Parathyroid adenoma (tissue), 2 donors: Measurements from ENCODE around the gene ATP11B.

Experiments used
- H2AFZ ChIP-seq: fragments of 300-600 bp; sonication (generic); one replicate; pipeline ENCODE4 v1.7.0; 2017; ENCODE audit warnings: antibody characterized with exemption, mild to moderate bottlenecking
- H3K27ac ChIP-seq: fragments of 300-600 bp; sonication (generic); one replicate; pipeline ENCODE4 v1.7.0; 2017
- H3K27me3 ChIP-seq: fragments of 300-600 bp; sonication (generic); one replicate; pipeline ENCODE4 v1.7.0; 2017; ENCODE audit warnings: low read length; ENCODE audit not compliant: control insufficient read depth, insufficient read depth
- H3K36me3 ChIP-seq: fragments of 300-600 bp; sonication (generic); one replicate; pipeline ENCODE4 v1.7.0; 2017; ENCODE audit warnings: low read length; ENCODE audit not compliant: control insufficient read depth, insufficient read depth
- H3K4me1 ChIP-seq: fragments of 300-600 bp; sonication (generic); one replicate; pipeline ENCODE4 v1.7.0; 2017; ENCODE audit warnings: control low read depth
- H3K4me2 ChIP-seq: fragments of 300-600 bp; sonication (generic); one replicate; pipeline ENCODE4 v1.7.0; 2017; ENCODE audit warnings: low read length
- H3K4me3 ChIP-seq: fragments of 300-600 bp; sonication (generic); one replicate; pipeline ENCODE4 v1.7.0; 2017; ENCODE audit warnings: low read depth, low read length
- H3K79me2 ChIP-seq: fragments of 300-600 bp; sonication (generic); one replicate; pipeline ENCODE4 v1.7.0; 2017; ENCODE audit warnings: control low read depth
- H3K9ac ChIP-seq: fragments of 300-600 bp; sonication (generic); one replicate; pipeline ENCODE4 v1.7.0; 2017; ENCODE audit warnings: mild to moderate bottlenecking
- H3K9me3 ChIP-seq: fragments of 300-600 bp; sonication (generic); one replicate; pipeline ENCODE4 v1.7.0; 2017; ENCODE audit warnings: low read length; ENCODE audit not compliant: control insufficient read depth
- TF ChIP-seq, protein P1 (sequence below): fragments of 300-600 bp; sonication (generic); IDR thresholded peaks from one replicate; pipeline ENCODE4 v1.7.0; 2017; ENCODE audit warnings: antibody characterized with exemption, mild to moderate bottlenecking
- donor health status: primary hyperparathyroidism.

The ATP11B gene

DNA sequence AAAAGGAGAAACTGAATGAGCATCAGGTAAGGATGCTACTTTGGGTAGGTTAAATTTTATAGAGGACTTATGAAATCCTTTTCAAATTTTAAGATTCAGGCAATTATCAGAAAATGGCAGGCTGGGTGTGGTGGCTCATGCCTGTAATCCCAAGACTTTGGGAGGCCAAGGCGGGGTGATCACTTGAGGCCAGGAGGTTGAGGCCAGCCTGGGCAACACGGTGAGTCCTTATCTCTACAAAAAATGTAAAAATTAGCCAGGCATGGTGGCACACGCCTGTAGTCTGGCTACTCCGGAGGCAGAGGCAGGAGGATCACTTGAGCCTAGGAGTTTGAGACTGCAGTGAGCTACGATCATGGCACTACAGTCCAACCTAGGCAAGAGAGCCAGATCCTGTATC lies 163.9 kb downstream of the ATP11B start:
- H3K4me3 ChIP-seq = no peak overlapping the region
- no peak overlapping the region for H3K27ac ChIP-seq
- TF ChIP-seq, protein P1, sequence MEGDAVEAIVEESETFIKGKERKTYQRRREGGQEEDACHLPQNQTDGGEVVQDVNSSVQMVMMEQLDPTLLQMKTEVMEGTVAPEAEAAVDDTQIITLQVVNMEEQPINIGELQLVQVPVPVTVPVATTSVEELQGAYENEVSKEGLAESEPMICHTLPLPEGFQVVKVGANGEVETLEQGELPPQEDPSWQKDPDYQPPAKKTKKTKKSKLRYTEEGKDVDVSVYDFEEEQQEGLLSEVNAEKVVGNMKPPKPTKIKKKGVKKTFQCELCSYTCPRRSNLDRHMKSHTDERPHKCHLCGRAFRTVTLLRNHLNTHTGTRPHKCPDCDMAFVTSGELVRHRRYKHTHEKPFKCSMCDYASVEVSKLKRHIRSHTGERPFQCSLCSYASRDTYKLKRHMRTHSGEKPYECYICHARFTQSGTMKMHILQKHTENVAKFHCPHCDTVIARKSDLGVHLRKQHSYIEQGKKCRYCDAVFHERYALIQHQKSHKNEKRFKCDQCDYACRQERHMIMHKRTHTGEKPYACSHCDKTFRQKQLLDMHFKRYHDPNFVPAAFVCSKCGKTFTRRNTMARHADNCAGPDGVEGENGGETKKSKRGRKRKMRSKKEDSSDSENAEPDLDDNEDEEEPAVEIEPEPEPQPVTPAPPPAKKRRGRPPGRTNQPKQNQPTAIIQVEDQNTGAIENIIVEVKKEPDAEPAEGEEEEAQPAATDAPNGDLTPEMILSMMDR = no peak
- no peak overlapping the region for H3K9ac ChIP-seq
- no peaks in the 10 kb centered on the region for H3K27me3 ChIP-seq
- no peak overlapping the region for H3K4me2 ChIP-seq
- no peak overlapping the region for H2AFZ ChIP-seq
- H3K36me3 ChIP-seq = no peaks in the 10 kb centered on the region
- no peaks in the 10 kb centered on the region for H3K4me1 ChIP-seq
- no peaks in the 10 kb centered on the region for H3K79me2 ChIP-seq
- no peaks in the 10 kb centered on the region for H3K9me3 ChIP-seq

DNA sequence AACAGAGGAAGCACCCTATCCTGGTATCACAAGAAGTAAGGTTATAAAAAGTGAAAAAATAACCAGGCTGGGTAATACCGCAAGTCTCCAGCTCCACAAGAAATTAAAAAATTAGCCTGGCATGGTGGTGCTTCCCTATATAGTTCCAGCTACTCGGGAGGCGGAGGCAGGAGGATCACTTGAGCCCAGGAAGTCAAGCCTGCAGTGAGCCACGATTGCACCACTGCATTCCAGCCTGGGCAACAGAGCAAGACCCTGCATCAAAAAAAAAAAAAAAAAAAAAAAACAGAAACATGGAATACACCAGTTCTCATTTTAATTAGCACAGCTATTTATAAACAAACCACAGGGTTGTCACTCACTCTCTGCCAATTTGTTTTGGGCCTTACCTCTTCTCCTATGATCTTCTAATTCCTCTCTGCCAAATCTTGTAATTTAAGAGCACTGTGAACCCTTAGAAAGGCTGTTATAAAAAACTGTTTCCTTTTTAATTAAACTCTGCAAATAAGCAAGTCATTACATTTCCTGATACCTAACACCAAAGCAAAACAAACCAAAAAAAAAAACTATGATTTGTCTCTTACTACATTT lies 164.5 kb downstream of the ATP11B start:
- H3K4me3 ChIP-seq = no peak overlapping the region
- H3K27me3 ChIP-seq = no peaks in the 10 kb centered on the region
- no peaks in the 10 kb centered on the region for H3K9me3 ChIP-seq
- TF ChIP-seq, protein P1 = no peak
- no peak overlapping the region for H3K4me2 ChIP-seq
- H3K27ac ChIP-seq = no peak overlapping the region
- H3K9ac ChIP-seq = no peak overlapping the region
- H3K79me2 ChIP-seq = no peaks in the 10 kb centered on the region
- H2AFZ ChIP-seq = no peak overlapping the region
- no peaks in the 10 kb centered on the region for H3K36me3 ChIP-seq
- H3K4me1 ChIP-seq = no peaks in the 10 kb centered on the region

DNA sequence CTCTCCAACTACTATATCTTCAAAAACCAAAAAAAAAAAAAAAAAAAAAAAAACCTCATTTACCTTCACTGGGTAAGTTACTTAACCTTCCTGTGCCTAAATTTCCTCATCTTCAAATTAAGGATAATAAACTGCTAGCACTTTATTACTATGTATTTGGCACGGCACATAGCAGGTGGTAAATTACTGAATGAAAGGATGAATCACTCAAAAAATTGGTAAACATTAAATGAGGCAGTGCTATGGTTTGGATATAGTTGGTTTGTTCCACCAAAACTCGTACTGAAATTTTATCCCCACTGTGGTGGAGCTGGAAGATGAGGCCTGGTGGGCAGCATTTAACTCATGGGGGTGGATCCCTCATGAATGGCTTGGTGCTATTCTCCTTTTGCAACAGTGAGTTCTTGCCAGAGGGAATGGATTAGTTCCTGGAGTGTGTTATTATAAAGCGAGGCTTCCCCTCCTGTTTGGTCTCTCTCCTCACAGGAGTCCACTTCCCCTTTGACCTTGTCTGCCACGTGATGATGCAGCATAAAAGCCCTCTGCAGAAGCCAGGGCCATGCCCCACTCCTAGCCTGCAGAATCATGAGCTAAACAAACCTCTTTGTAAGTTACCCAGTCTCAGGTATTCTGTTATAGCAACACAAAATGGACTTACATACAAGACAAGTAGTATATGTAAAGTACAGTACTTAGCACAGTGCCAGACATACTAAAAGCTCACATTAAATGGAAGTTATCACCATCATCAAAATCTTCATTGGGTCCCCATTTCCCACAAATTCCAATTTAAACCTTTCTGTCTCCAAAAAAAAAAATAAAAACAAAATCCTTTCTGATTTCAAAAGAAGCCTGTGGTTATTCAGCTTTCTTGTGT lies 166.4 kb downstream of the ATP11B start:
- H3K27me3 ChIP-seq = no peaks in the 10 kb centered on the region
- no peaks in the 10 kb centered on the region for H3K9me3 ChIP-seq
- H3K79me2 ChIP-seq = no peaks in the 10 kb centered on the region
- H3K4me3 ChIP-seq = no peak overlapping the region
- H3K36me3 ChIP-seq = no peaks in the 10 kb centered on the region
- H3K27ac ChIP-seq = no peak overlapping the region
- TF ChIP-seq, protein P1 = no peak
- H3K4me2 ChIP-seq = no peak overlapping the region
- no peaks in the 10 kb centered on the region for H3K4me1 ChIP-seq
- no peak overlapping the region for H3K9ac ChIP-seq
- H2AFZ ChIP-seq = no peak overlapping the region

DNA sequence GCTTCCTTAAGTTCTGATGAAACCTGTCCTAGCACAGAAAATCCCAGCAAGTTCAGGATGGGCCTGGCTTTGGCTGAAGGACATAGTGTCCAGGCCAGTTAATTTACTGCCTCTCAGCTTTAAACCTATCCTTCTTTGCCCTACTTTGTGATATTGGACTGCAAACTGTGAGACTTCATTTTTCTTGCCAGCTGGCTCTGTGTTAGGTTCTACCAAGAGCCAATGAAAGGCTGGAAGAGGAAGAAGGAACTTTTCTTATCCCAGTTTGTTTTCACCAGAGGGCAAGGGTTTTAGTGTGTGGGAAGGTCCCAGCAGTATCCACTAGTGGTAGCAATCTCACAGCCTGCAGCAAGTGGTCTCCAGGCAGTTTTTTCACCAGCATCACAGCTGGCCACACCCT lies 168.9 kb downstream of the ATP11B start:
- Histone ChIP-seq H3K27me3 (no peaks in the 10 kb centered on the region), H3K4me3 (no peak overlapping the region), H3K79me2 (peaks cover 3% of the 10 kb centered on the region), H3K4me2 (no peak overlapping the region), H3K4me1 (no peaks in the 10 kb centered on the region), H3K9ac (no peak overlapping the region), H3K36me3 (no peaks in the 10 kb centered on the region), H3K27ac (no peak overlapping the region), H3K9me3 (no peaks in the 10 kb centered on the region), H2AFZ (no peak overlapping the region)
- TF ChIP-seq, protein P1 = no peak
